ENCODE measurements around the gene ANO1. TPM values are rescaled to one million over a fixed set of nuclear protein-coding genes. Genes with fewer than 3 reads are reported as not detected.
"Not testable (repeated sequence)": the region's sequence is repeated elsewhere in the genome, so short reads cannot be mapped to it uniquely, and the experiment has no call there.

Gene ANO1
- polyA plus RNA-seq, 2 of the 4 experiments (the other 2 are of a cell fraction), result 0.27 to 0.44 TPM

GRCh38 chr11:70034740-70035365 is 43.3 kb upstream of the ANO1 start:
- H3K9me3 ChIP-seq, result peaks cover 27% of the 10 kb centered on the region
- no peak for DNase-seq (ENCODE audit: low read depth in 1 of 2, low spot score in 1 of 2)
- H3K4me3 ChIP-seq, result no peak overlapping the region
- no peaks in the 10 kb centered on the region for H3K4me1 ChIP-seq
- no peak overlapping the region for H3K27ac ChIP-seq
- POLR2A ChIA-PET, result no interaction called here
- WGBS (ENCODE audit: missing lambda C conversion rate), result 48% methylated on average over 11 of the region's 11 CpGs
- no peak; a peak in 2 of 6 replicates for ATAC-seq
- H3K4me2 ChIP-seq, result no peak overlapping the region
- CTCF ChIA-PET, result interaction anchor here (1.0 to 1.6 kb wide), 2 partner anchors 17 to 52 kb away, joined by 4 to 5 read pairs; no protein-coding TSS in a partner anchor
- no peak for FAIRE-seq
- TF ChIP-seq HEYL (CRISPR knock-in tag; IDR thresholded peaks at IDR 0.05) (no peak), CTCF (IDR thresholded peaks at IDR 0.05) (no peak), MYC (IDR thresholded peaks at IDR 0.05; ENCODE audit: borderline replicate concordance, low read length) (no peak), CBX2 (IDR thresholded peaks at IDR 0.05; ENCODE audit: borderline replicate concordance, low read depth) (no peak), HDAC2 (IDR thresholded peaks at IDR 0.05) (no peak), NFE2L2 (conservative IDR thresholded peaks at IDR 0.05; ENCODE audit: low read length) (no peak), CHD4 (IDR thresholded peaks at IDR 0.05; ENCODE audit: borderline replicate concordance) (no peak)

DNA sequence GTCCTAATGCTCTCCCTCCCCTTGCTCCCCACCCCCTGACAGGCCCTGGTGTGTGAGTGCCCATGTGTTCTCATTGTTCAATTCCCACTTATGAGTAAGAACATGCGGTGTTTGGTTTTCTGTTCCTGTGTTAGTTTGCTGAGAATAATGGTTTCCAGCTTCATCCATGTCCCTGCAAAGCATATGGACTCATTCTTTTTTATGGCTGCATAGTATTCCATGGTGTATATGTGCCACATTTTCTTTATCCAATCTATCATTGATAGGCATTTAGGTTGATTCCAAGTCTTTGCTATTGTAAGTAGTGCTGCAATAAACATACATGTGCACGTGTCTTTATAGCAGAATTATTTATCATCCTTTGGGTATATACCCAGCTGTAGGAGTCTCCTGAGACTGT is 42.5 kb upstream of the ANO1 start:
- ATAC-seq, POLR2A ChIA-PET: not testable (repeated sequence)
- WGBS (ENCODE audit: missing lambda C conversion rate), result 26% methylated on average over 2 of the region's 2 CpGs

GRCh38 chr11:70036971-70037882 is 40.9 kb upstream of the ANO1 start:
- POLR2A ChIA-PET, result no interaction called here
- 53% methylated on average over 12 of the region's 12 CpGs for WGBS (ENCODE audit: missing lambda C conversion rate)
- FAIRE-seq, result no peak
- Histone ChIP-seq H3K4me1 (no peaks in the 10 kb centered on the region), H3K4me3 (no peak overlapping the region), H3K27ac (no peak overlapping the region), H3K4me2 (no peak overlapping the region), H3K9me3 (peaks cover 39% of the 10 kb centered on the region)
- no peak for ATAC-seq
- no peak for DNase-seq (ENCODE audit: low read depth in 1 of 2, low spot score in 1 of 2)
- CTCF ChIA-PET, result interaction anchor here (0.7 to 1.7 kb wide), 3 partner anchors 12 to 1376 kb away, joined by 3 to 5 read pairs (median 3); no protein-coding TSS in a partner anchor
- TF ChIP-seq ZNF302 (CRISPR knock-in tag; IDR thresholded peaks at IDR 0.05) (no peak), CBX2 (IDR thresholded peaks at IDR 0.05; ENCODE audit: borderline replicate concordance, low read depth) (no peak), HDAC2 (IDR thresholded peaks at IDR 0.05) (no peak), CTCF (IDR thresholded peaks at IDR 0.05) (no peak), SREBF2 (IDR thresholded peaks at IDR 0.05) (no peak), HES2 (IDR thresholded peaks at IDR 0.05) (no peak), GATA3 (IDR thresholded peaks at IDR 0.05; ENCODE audit: borderline replicate concordance) (no peak), EHF (CRISPR knock-in tag; IDR thresholded peaks at IDR 0.05) (no peak), CBX8 (IDR thresholded peaks at IDR 0.05) (no peak), MAX (IDR thresholded peaks at IDR 0.05) (no peak), EHMT2 (IDR thresholded peaks at IDR 0.05; ENCODE audit: low read depth) (no peak), FOXS1 (CRISPR knock-in tag; IDR thresholded peaks at IDR 0.05) (no peak), FOSB (CRISPR knock-in tag; IDR thresholded peaks at IDR 0.05) (no peak), NR3C1 (IDR thresholded peaks at IDR 0.05) (no peak), REST (IDR thresholded peaks at IDR 0.05) (no peak)
- TF ChIP-seq, protein P1, sequence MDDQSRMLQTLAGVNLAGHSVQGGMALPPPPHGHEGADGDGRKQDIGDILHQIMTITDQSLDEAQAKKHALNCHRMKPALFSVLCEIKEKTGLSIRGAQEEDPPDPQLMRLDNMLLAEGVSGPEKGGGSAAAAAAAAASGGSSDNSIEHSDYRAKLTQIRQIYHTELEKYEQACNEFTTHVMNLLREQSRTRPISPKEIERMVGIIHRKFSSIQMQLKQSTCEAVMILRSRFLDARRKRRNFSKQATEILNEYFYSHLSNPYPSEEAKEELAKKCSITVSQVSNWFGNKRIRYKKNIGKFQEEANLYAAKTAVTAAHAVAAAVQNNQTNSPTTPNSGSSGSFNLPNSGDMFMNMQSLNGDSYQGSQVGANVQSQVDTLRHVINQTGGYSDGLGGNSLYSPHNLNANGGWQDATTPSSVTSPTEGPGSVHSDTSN (IDR thresholded peaks at IDR 0.05), result no peak
- TF ChIP-seq, protein P2, sequence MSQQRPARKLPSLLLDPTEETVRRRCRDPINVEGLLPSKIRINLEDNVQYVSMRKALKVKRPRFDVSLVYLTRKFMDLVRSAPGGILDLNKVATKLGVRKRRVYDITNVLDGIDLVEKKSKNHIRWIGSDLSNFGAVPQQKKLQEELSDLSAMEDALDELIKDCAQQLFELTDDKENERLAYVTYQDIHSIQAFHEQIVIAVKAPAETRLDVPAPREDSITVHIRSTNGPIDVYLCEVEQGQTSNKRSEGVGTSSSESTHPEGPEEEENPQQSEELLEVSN (IDR thresholded peaks at IDR 0.05; ENCODE audit: borderline replicate concordance, low read depth), result no peak

More for the DNA sequence above, 42.5 kb upstream of the ANO1 start:
- FAIRE-seq; H3K4me3 ChIP-seq; H3K4me2 ChIP-seq; DNase-seq (ENCODE audit: low read depth in 1 of 2, low spot score in 1 of 2); H3K27ac ChIP-seq; H3K4me1 ChIP-seq: not testable (repeated sequence)
- CTCF ChIA-PET, result interaction anchor here (1.0 kb wide), 1 partner anchor 52 kb away, joined by 4 read pairs; no protein-coding TSS in a partner anchor
- H3K9me3 ChIP-seq, result peaks cover 31% of the 10 kb centered on the region

All from A549 (cell line).